ENCODE measurements around the gene RNASE8.

DNA sequence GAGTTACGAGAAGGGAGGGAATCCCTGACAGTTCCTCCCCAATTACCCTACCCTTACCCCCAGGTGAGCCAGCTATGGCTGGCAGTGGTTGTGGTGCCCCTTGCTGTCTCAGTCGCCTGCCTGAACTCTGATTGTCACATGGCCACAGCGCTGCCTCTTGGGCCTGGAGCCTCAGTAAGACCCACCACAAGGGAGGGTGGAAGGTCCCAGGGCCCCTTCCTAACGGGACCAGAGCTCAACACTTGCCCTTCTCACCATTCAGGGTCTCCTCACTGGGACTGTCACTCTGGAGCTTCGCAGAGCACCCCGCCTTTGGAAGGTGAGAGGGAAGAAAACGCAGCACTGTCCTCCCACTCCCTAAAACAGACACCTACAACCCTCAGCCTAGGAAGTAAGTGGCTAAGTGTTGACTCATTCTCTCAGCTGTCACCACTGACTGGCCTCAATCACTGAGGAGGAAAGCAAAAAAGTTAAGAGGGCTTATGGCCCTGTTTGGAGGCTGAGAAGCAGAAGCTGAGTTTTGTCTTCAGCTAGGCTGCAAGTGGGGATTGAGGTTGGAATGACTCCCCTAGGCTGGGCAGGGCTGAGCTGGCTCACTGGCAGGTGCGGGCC is 44.3 kb downstream of the RNASE8 start:
- no peak for TF ChIP-seq SP1 (IDR thresholded peaks at IDR 0.05)
- no peak for TF ChIP-seq FOXM1 (IDR thresholded peaks at IDR 0.05; ENCODE audit: borderline replicate concordance)
- TF ChIP-seq SUZ12 (IDR thresholded peaks at IDR 0.05): no peak
- no peak for TF ChIP-seq FOXK2 (IDR thresholded peaks at IDR 0.05)
- TF ChIP-seq NFRKB (IDR thresholded peaks at IDR 0.05): no peak
- TF ChIP-seq ZNF384 (IDR thresholded peaks at IDR 0.05): no peak
- TF ChIP-seq ARNT (IDR thresholded peaks at IDR 0.05): no peak
